A549 (cell line): Measurements from ENCODE around the gene IGFBP2. TPM values are rescaled to one million over a fixed set of nuclear protein-coding genes. Genes with fewer than 3 reads are reported as not detected.

Experiments
- ATAC-seq, 2 experiments: fragments of 200-7000 bp in 1 of 2; fragments of >200 bp in 1 of 2; cut with Nextera tagmentation in 1 of 2; cut with Tn5 transposase in 1 of 2; 3 replicates each; pipeline versions ENCODE4 v1.8.0 to v1.9.1; 2018 to 2020; ENCODE audit warnings: mild to moderate bottlenecking in 1 of 2, moderate library complexity in 1 of 2
- CTCF ChIA-PET: fragments of 300-600 bp; sonication (Branson Sonifier 250); formaldehyde crosslinking; extraction: SDS; loops from one replicate; lab custom pipeline; 2021; ENCODE audit warnings: antibody characterized with exemption, inconsistent platforms; lab: Yijun Ruan, JAX
- POLR2A ChIA-PET: fragments of 350-600 bp; formaldehyde crosslinking; extraction: SDS; loops from one replicate; lab custom pipeline; 2021; ENCODE audit warnings: antibody characterized with exemption, inconsistent platforms; lab: Yijun Ruan, JAX
- DNase-seq, 2 experiments: peaks; one replicate each; pipeline versions ENCODE4 v3.0.0 to v3.0.0-alpha.2; 2011 to 2016; ENCODE audit warnings: low read depth in 1 of 2, low spot score in 1 of 2
- FAIRE-seq: peaks from 2 replicates; lab custom pipeline; 2011; peaks lifted over from hg19 to GRCh38; lab: Jason Lieb, UNC
- H3K27ac ChIP-seq, 2 experiments: fragments of >200 bp; sonication (Bioruptor Twin); formaldehyde crosslinking; 3 replicates each; pipeline ENCODE4 v1.5.1; 2016 to 2017
- H3K4me1 ChIP-seq: fragments of >200 bp; sonication (Bioruptor Twin); formaldehyde crosslinking; 3 replicates; pipeline ENCODE4 v1.6.1; 2016
- H3K4me2 ChIP-seq: fragments of >200 bp; sonication (Bioruptor Twin); formaldehyde crosslinking; 3 replicates; pipeline ENCODE4 v1.6.1; 2016
- H3K4me3 ChIP-seq: fragments of >200 bp; sonication (Bioruptor Twin); formaldehyde crosslinking; 3 replicates; pipeline ENCODE4 v1.5.1; 2016
- H3K9me3 ChIP-seq: fragments of >200 bp; sonication (Bioruptor Twin); formaldehyde crosslinking; 3 replicates; pipeline ENCODE4 v1.6.1; 2016
- CBX2 ChIP-seq: fragments of 200-600 bp; sonication (generic); IDR thresholded peaks from 2 replicates; pipeline ENCODE4 v1.6.1; 2016; ENCODE audit warnings: low read depth, mild to moderate bottlenecking, borderline replicate concordance
- CBX8 ChIP-seq: fragments of 200-600 bp; sonication (generic); IDR thresholded peaks from 2 replicates; pipeline ENCODE4 v1.6.1; 2016
- CHD4 ChIP-seq: fragments of 200-600 bp; sonication (generic); IDR thresholded peaks from 2 replicates; pipeline ENCODE4 v1.6.1; 2016; ENCODE audit warnings: antibody characterized with exemption, mild to moderate bottlenecking, borderline replicate concordance
- ESRRA ChIP-seq: fragments of 150-350 bp; IDR thresholded peaks from 2 replicates; pipeline ENCODE4 v1.6.1; 2014; ENCODE audit warnings: mild to moderate bottlenecking, low read length, borderline replicate concordance
- FOXS1 ChIP-seq: fragments of 250-450 bp; sonication (Bioruptor Pico); IDR thresholded peaks from 2 replicates; pipeline ENCODE4 v1.5.0; 2020; ENCODE audit warnings: mild to moderate bottlenecking, moderate library complexity
- HOXA7 ChIP-seq: fragments of 250-450 bp; sonication (Bioruptor Pico); IDR thresholded peaks from 2 replicates; pipeline ENCODE4 v1.5.0; 2020; ENCODE audit warnings: mild to moderate bottlenecking, moderate library complexity
- HOXB13 ChIP-seq: fragments of 250-450 bp; sonication (Bioruptor Pico); IDR thresholded peaks from 2 replicates; pipeline ENCODE4 v1.5.0; 2020; ENCODE audit warnings: low read depth, mild to moderate bottlenecking, moderate library complexity
- KDM5A ChIP-seq: fragments of 200-600 bp; sonication (generic); IDR thresholded peaks from 2 replicates; pipeline ENCODE4 v1.6.1; 2016; ENCODE audit warnings: antibody characterized with exemption, mild to moderate bottlenecking
- MAFK ChIP-seq: fragments of 450-650 bp; IDR thresholded peaks from 2 replicates; pipeline ENCODE4 v1.6.1; 2014; ENCODE audit not compliant: partially characterized antibody
- NPAS2 ChIP-seq: fragments of 250-450 bp; sonication (Bioruptor Pico); IDR thresholded peaks from 2 replicates; pipeline ENCODE4 v1.8.0; 2022; ENCODE audit warnings: mild to moderate bottlenecking, moderate library complexity, borderline replicate concordance
- NR3C1 ChIP-seq: fragments of >200 bp; sonication (Bioruptor Twin); formaldehyde crosslinking; IDR thresholded peaks from 3 replicates; pipeline ENCODE4 v1.6.1; 2017
- PHF8 ChIP-seq: fragments of 200-600 bp; sonication (generic); IDR thresholded peaks from 2 replicates; pipeline ENCODE4 v1.6.1; 2016; ENCODE audit warnings: low read depth, mild to moderate bottlenecking, antibody characterized with exemption, moderate library complexity, borderline replicate concordance
- RNF2 ChIP-seq: fragments of 200-600 bp; sonication (generic); IDR thresholded peaks from 2 replicates; pipeline ENCODE4 v1.6.1; 2016; ENCODE audit warnings: low read depth, mild to moderate bottlenecking, antibody characterized with exemption, moderate library complexity, borderline replicate concordance
- TFCP2L1 ChIP-seq: fragments of 250-450 bp; sonication (Bioruptor Pico); IDR thresholded peaks from 2 replicates; pipeline ENCODE4 v1.5.0; 2021; ENCODE audit warnings: mild to moderate bottlenecking
- TP53 ChIP-seq: fragments of 250-450 bp; sonication (Bioruptor Pico); IDR thresholded peaks from 2 replicates; pipeline ENCODE4 v1.5.0; 2021; ENCODE audit warnings: mild to moderate bottlenecking, moderate library complexity
- ZNF302 ChIP-seq: fragments of 250-450 bp; sonication (Bioruptor Pico); IDR thresholded peaks from 2 replicates; pipeline ENCODE4 v1.9.0; 2021; ENCODE audit warnings: inconsistent platforms, mild to moderate bottlenecking, moderate library complexity
- WGBS: methylation state at CpG from one replicate; pipeline ENCODE4 v1.1.6; 2017; ENCODE audit errors: missing lambda C conversion rate; 5-methylcytosine and 5-hydroxymethylcytosine counted together
- polyA plus RNA-seq, 4 experiments: library from polyadenylated mRNA; depleted of rRNA in 3 of 4; stranded (reverse); fragments of >200 nt; fragmentation: RNase III in 1 of 4; extraction: RNeasy Plus Mini Kit Qiagen cat#74134 plus additional on column Dnase treatment in 1 of 4; gene quantifications; 2 replicates in 3 of 4; 3 replicates in 1 of 4; pipeline ENCODE4 v1.2.3, GENCODE V29; 2011 to 2017
- TF ChIP-seq, protein P1 (sequence below): IDR thresholded peaks from 2 replicates; pipeline ENCODE4 v1.6.1; 2012
- TF ChIP-seq, protein P2 (sequence below): fragments of 450-650 bp; IDR thresholded peaks from 2 replicates; pipeline ENCODE4 v1.6.1; 2014; ENCODE audit warnings: antibody characterized with exemption
- TF ChIP-seq, protein P3 (sequence below): fragments of >200 bp; sonication (Bioruptor Twin); formaldehyde crosslinking; IDR thresholded peaks from 3 replicates; pipeline ENCODE4 v1.6.1; 2016
- TF ChIP-seq, protein P4 (sequence below): fragments of 200-600 bp; sonication (generic); IDR thresholded peaks from 2 replicates; pipeline ENCODE4 v1.6.1; 2016; ENCODE audit warnings: antibody characterized with exemption, mild to moderate bottlenecking, moderate library complexity
- TF ChIP-seq, protein P5 (sequence below): IDR thresholded peaks from 2 replicates; pipeline ENCODE4 v1.6.1; 2012; ENCODE audit warnings: low read depth, borderline replicate concordance
- TF ChIP-seq, protein P6 (sequence below): fragments of 250-450 bp; sonication (Bioruptor Pico); IDR thresholded peaks from 2 replicates; pipeline ENCODE4 v1.5.0; 2020; ENCODE audit warnings: low read depth, mild to moderate bottlenecking, moderate library complexity

Gene IGFBP2
- polyA plus RNA-seq, 2 of the 4 experiments (the other 2 are of a cell fraction), result 26.1 to 34.9 TPM

DNA sequence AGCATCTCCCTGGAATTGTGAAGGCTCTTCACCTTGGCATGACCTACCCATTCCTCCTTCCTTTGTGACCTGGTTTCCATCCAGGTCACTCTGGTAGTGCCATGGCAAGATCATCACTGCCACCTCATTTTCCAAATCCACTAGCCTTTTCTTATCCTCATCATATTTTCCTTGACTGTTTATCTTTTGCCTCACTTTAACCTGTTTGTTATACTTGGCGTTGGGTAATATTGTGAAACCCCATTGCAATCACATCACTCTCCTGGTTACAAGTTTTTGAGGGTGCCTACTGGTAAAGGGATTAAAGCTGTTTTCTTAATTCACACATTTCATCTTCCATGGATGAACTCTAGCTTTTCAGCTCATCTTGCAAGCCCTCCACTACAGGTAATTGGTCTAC, 39.1 kb upstream of the IGFBP2 start:
- DNase-seq (no peak), ATAC-seq (no peak), FAIRE-seq (no peak)
- POLR2A ChIA-PET, result no interaction called here
- no peak overlapping the region for H3K4me3 ChIP-seq
- no peak overlapping the region for H3K4me2 ChIP-seq
- no peak for TF ChIP-seq CBX2
- no peak for TF ChIP-seq CBX8
- no peak for TF ChIP-seq ESRRA
- no peak for TF ChIP-seq KDM5A
- TF ChIP-seq MAFK, result no peak
- no peak for TF ChIP-seq ZNF302 (CRISPR knock-in tag)
- TF ChIP-seq, protein P1, sequence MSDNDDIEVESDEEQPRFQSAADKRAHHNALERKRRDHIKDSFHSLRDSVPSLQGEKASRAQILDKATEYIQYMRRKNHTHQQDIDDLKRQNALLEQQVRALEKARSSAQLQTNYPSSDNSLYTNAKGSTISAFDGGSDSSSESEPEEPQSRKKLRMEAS, result no peak
- TF ChIP-seq FOXS1 (CRISPR knock-in tag), result no peak
- no peak for TF ChIP-seq PHF8
- TF ChIP-seq, all 56 proteins: peak for 0
- CTCF ChIA-PET, result no interaction called here
- Histone ChIP-seq H3K4me1 (no peaks in the 10 kb centered on the region), H3K27ac (no peak overlapping the region), H3K9me3 (no peaks in the 10 kb centered on the region)
- WGBS, result 63% methylated on average over 1 of the region's 1 CpG

DNA sequence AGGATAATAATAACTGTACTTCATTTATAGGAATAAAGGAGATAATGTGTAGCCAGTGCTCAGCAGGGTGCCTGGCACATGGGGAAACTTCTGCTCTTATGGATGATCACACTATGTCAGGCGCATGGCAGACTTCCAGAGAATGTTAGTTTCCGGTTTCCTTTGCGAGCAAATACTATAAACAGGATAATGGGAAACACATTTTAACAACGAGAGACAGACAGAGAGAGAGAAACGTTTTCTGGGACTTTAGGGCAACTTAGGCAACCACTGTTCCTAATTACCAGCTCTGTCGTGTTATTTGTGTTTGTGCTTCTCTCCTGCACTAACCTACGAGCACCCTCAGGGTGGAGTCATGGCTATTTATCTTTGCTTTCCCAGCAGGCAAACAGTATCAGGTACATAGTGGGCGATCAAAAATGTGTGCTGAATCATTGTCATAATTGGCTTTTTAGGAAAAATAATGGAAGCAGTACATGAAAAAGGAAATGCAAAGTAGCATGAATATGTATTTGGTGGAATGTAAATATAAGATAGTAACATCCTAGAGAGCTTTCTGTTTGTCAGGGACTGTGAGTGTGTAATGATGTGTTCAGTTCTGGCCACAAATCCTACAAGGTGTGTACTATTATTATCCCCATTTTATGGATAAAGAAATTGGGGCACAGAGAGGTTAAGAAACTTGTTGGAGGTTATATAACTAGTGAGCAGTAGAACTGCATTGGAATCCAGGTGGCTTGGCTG, 36.8 kb upstream of the IGFBP2 start:
- ChIA-PET POLR2A (no interaction called here), CTCF (interaction anchor here (0.6 to 0.7 kb wide), 2 partner anchors 15 to 80 kb away, joined by 3 read pairs; no protein-coding TSS in a partner anchor)
- H3K9me3 ChIP-seq, result no peaks in the 10 kb centered on the region
- no peak overlapping the region for H3K4me2 ChIP-seq
- no peaks in the 10 kb centered on the region for H3K4me1 ChIP-seq
- 41% methylated on average over 8 of the region's 8 CpGs for WGBS
- FAIRE-seq (no peak), DNase-seq (no peak), ATAC-seq (no peak)
- H3K27ac ChIP-seq, result no peak overlapping the region
- no peak overlapping the region for H3K4me3 ChIP-seq
- TF ChIP-seq, protein P2, sequence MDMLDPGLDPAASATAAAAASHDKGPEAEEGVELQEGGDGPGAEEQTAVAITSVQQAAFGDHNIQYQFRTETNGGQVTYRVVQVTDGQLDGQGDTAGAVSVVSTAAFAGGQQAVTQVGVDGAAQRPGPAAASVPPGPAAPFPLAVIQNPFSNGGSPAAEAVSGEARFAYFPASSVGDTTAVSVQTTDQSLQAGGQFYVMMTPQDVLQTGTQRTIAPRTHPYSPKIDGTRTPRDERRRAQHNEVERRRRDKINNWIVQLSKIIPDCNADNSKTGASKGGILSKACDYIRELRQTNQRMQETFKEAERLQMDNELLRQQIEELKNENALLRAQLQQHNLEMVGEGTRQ, result no peak
- TF ChIP-seq RNF2, result no peak
- TF ChIP-seq, protein P3, sequence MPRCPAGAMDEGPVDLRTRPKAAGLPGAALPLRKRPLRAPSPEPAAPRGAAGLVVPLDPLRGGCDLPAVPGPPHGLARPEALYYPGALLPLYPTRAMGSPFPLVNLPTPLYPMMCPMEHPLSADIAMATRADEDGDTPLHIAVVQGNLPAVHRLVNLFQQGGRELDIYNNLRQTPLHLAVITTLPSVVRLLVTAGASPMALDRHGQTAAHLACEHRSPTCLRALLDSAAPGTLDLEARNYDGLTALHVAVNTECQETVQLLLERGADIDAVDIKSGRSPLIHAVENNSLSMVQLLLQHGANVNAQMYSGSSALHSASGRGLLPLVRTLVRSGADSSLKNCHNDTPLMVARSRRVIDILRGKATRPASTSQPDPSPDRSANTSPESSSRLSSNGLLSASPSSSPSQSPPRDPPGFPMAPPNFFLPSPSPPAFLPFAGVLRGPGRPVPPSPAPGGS, result no peak
- TF ChIP-seq, protein P4, sequence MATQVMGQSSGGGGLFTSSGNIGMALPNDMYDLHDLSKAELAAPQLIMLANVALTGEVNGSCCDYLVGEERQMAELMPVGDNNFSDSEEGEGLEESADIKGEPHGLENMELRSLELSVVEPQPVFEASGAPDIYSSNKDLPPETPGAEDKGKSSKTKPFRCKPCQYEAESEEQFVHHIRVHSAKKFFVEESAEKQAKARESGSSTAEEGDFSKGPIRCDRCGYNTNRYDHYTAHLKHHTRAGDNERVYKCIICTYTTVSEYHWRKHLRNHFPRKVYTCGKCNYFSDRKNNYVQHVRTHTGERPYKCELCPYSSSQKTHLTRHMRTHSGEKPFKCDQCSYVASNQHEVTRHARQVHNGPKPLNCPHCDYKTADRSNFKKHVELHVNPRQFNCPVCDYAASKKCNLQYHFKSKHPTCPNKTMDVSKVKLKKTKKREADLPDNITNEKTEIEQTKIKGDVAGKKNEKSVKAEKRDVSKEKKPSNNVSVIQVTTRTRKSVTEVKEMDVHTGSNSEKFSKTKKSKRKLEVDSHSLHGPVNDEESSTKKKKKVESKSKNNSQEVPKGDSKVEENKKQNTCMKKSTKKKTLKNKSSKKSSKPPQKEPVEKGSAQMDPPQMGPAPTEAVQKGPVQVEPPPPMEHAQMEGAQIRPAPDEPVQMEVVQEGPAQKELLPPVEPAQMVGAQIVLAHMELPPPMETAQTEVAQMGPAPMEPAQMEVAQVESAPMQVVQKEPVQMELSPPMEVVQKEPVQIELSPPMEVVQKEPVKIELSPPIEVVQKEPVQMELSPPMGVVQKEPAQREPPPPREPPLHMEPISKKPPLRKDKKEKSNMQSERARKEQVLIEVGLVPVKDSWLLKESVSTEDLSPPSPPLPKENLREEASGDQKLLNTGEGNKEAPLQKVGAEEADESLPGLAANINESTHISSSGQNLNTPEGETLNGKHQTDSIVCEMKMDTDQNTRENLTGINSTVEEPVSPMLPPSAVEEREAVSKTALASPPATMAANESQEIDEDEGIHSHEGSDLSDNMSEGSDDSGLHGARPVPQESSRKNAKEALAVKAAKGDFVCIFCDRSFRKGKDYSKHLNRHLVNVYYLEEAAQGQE, result no peak
- TF ChIP-seq, protein P5, sequence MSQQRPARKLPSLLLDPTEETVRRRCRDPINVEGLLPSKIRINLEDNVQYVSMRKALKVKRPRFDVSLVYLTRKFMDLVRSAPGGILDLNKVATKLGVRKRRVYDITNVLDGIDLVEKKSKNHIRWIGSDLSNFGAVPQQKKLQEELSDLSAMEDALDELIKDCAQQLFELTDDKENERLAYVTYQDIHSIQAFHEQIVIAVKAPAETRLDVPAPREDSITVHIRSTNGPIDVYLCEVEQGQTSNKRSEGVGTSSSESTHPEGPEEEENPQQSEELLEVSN, result no peak
- TF ChIP-seq, protein P6, sequence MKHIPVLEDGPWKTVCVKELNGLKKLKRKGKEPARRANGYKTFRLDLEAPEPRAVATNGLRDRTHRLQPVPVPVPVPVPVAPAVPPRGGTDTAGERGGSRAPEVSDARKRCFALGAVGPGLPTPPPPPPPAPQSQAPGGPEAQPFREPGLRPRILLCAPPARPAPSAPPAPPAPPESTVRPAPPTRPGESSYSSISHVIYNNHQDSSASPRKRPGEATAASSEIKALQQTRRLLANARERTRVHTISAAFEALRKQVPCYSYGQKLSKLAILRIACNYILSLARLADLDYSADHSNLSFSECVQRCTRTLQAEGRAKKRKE (CRISPR knock-in tag), result no peak
- TF ChIP-seq ZNF302 (CRISPR knock-in tag), result no peak
- TF ChIP-seq NR3C1, result no peak
- TF ChIP-seq CHD4, result no peak
- no peak for TF ChIP-seq HOXB13
- no peak for TF ChIP-seq TFCP2L1
- TF ChIP-seq HOXA7 (CRISPR knock-in tag), result no peak
- TF ChIP-seq NPAS2, result no peak
- no peak for TF ChIP-seq TP53 (CRISPR knock-in tag)
